ENCODE data around the gene AGO3.

GRCh38 chr1:35924838-35925237, 6.1 kb upstream of the AGO3 start:
- TF ChIP-seq CTCF (IDR thresholded peaks at IDR 0.05) (no peak), EP300 (IDR thresholded peaks at IDR 0.05) (no peak)
